Measurements from ENCODE around the gene SLC35G3.
"Not testable (repeated sequence)": the region's sequence is repeated elsewhere in the genome, so short reads cannot be mapped to it uniquely, and the experiment has no call there.

Gene SLC35G3

GRCh38 chr17:35212668-35213067 lies 18.5 kb upstream of the SLC35G3 start:
- FAIRE-seq: no peak
- no peak for DNase-seq (ENCODE audit: low spot score)

- FAIRE-seq: no peak
- no peak for DNase-seq (ENCODE audit: low spot score)
Measured at GRCh38 chr17:35210741-35211140, 16.5 kb upstream of the SLC35G3 start.

- FAIRE-seq; DNase-seq (ENCODE audit: low spot score): not testable (repeated sequence)
Measured at GRCh38 chr17:35202582-35202981, 8.4 kb upstream of the SLC35G3 start.

- DNase-seq (ENCODE audit: low spot score); FAIRE-seq: not testable (repeated sequence)
Measured at GRCh38 chr17:35195062-35195461, 869 bp upstream of the SLC35G3 start.

- DNase-seq (ENCODE audit: low spot score) (no peak), FAIRE-seq (no peak)
Measured at GRCh38 chr17:35192708-35193107, 1.5 kb downstream of the SLC35G3 start.

- DNase-seq (ENCODE audit: low spot score): no peak
- FAIRE-seq: no peak
Measured at GRCh38 chr17:35191001-35191695, 3.0 kb downstream of the SLC35G3 start.

GRCh38 chr17:35189291-35189690 lies 4.9 kb downstream of the SLC35G3 start:
- no peak for DNase-seq (ENCODE audit: low spot score)
- FAIRE-seq: no peak

GRCh38 chr17:35188111-35188510 lies 6.1 kb downstream of the SLC35G3 start:
- DNase-seq (ENCODE audit: low spot score) (no peak), FAIRE-seq (no peak)

GRCh38 chr17:35187481-35187880 lies 6.7 kb downstream of the SLC35G3 start:
- no peak for DNase-seq (ENCODE audit: low spot score)
- FAIRE-seq: peak; percentile 46

GRCh38 chr17:35185849-35186248 lies 8.3 kb downstream of the SLC35G3 start:
- DNase-seq (ENCODE audit: low spot score) (no peak), FAIRE-seq (no peak)

GRCh38 chr17:35184274-35184673 lies 9.9 kb downstream of the SLC35G3 start:
- FAIRE-seq: no peak

GRCh38 chr17:35183332-35183731 lies 10.9 kb downstream of the SLC35G3 start:
- FAIRE-seq: no peak
- no peak for DNase-seq (ENCODE audit: low spot score)

More at GRCh38 chr17:35184274-35184673, 9.9 kb downstream of the SLC35G3 start:
- no peak for DNase-seq (ENCODE audit: low spot score)

GRCh38 chr17:35179379-35179778 lies 14.8 kb downstream of the SLC35G3 start:
- FAIRE-seq; DNase-seq (ENCODE audit: low spot score): not testable (repeated sequence)

GRCh38 chr17:35176897-35177296 lies 17.3 kb downstream of the SLC35G3 start:
- FAIRE-seq: no peak
- DNase-seq (ENCODE audit: low spot score): no peak

GRCh38 chr17:35175638-35176415 lies 18.4 kb downstream of the SLC35G3 start:
- DNase-seq (ENCODE audit: low spot score): no peak
- no peak for FAIRE-seq

- FAIRE-seq (no peak), DNase-seq (ENCODE audit: low spot score) (no peak)
Measured at GRCh38 chr17:35174835-35175334, 19.3 kb downstream of the SLC35G3 start.

GRCh38 chr17:35172321-35172720 lies 21.9 kb downstream of the SLC35G3 start:
- FAIRE-seq; DNase-seq (ENCODE audit: low spot score): not testable (repeated sequence)

- no peak for DNase-seq (ENCODE audit: low spot score)
- no peak for FAIRE-seq
Measured at GRCh38 chr17:35171834-35172233, 22.4 kb downstream of the SLC35G3 start.

GRCh38 chr17:35170968-35171771 lies 23.0 kb downstream of the SLC35G3 start:
- FAIRE-seq (no peak), DNase-seq (ENCODE audit: low spot score) (peak; percentile 21)

GRCh38 chr17:35169835-35170363 lies 24.3 kb downstream of the SLC35G3 start:
- no peak for FAIRE-seq
- DNase-seq (ENCODE audit: low spot score): no peak

- FAIRE-seq (no peak), DNase-seq (ENCODE audit: low spot score) (no peak)
Measured at GRCh38 chr17:35167666-35168065, 26.5 kb downstream of the SLC35G3 start.
